GM19328 (cell line): ENCODE results near the gene ABCF2.

Experiments used
- ATAC-seq: cut with Tn5 transposase; IDR thresholded peaks from one replicate; pipeline ENCODE4 v1.9.1; 2021; ENCODE audit warnings: mild to moderate bottlenecking, moderate library complexity; ENCODE audit not compliant: unreplicated experiment

The ABCF2 gene

DNA sequence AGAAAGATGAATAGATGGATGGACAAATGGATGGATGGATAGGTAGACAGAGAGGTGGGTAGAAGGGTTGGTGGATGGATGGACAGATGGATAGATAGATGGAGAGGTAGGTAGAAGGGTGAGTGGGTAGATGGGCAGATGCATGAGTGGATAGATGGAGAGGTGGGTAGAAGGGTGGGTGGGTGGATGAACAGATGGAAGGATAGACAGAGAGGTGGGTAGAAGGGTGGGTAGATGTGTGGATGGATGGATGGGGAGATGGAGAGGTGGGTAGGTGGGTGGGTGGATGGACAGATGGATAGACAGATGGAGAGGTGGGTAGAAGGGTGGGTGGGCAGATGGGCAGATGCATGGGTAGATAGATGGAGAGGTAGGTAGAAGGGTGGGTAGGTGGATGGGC, 29.1 kb downstream of the ABCF2 start:
- ATAC-seq = no peak

GRCh38 chr7:151195616-151196450, 31.2 kb downstream of the ABCF2 start:
- no peak for ATAC-seq

DNA sequence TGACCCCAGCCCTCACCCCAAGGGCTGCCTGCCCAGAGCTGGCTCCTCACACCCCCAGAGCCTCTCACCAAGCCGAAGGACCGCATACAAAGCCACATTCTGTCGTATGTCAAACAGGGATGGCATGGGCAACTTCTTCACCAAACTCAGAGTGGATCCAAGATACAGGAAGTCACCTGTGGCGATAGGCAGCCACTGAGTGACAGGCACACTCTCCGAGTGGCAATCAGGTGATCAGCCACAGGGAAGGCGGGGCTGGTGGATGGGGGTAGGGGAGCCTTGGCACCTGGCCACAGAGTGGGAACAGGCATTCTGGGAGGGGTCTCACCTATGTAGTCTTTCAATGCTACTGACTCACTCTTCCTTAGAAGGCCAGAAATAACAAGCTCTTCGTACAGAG, 32.8 kb downstream of the ABCF2 start:
- ATAC-seq = no peak

GRCh38 chr7:151193203-151193978, 33.6 kb downstream of the ABCF2 start:
- ATAC-seq = no peak

GRCh38 chr7:151192002-151192539, 34.9 kb downstream of the ABCF2 start:
- ATAC-seq = no peak

DNA sequence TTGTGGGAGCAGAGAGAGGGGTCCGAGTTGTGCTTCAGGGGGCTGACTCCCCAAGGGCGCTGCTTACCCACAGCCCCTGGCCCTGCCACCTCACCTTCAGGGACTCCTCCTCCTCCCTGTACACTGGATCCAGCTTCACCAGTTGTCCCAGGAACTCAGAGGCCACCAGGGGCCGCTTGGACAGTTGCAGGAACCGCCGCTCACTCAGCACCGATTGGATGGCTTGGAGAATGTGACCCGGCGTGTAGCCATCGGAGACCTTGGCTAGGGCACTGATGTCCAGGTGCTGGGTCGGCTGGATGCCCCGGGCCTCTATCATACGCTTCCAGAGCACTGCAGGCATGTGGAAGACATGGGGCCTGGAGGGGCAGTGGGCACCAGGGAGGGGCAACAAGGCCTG, 35.5 kb downstream of the ABCF2 start:
- no peak for ATAC-seq

GRCh38 chr7:151189038-151189437, 38.0 kb downstream of the ABCF2 start:
- ATAC-seq = no peak

GRCh38 chr7:151188252-151188542, 38.8 kb downstream of the ABCF2 start:
- no peak for ATAC-seq

- no peak for ATAC-seq
Observed at GRCh38 chr7:151187409-151188251, 39.4 kb downstream of the ABCF2 start.

GRCh38 chr7:151186640-151187408, 40.2 kb downstream of the ABCF2 start, which contains the start of gene ASB10:
TSS of gene ASB10 (minus strand) at chr7:151187250. CDS start at chr7:151187130, 120 bp downstream.
- no peak for ATAC-seq

GRCh38 chr7:151185762-151186639, 41.0 kb downstream of the ABCF2 start:
- no peak for ATAC-seq

- no peak for ATAC-seq
Observed at GRCh38 chr7:151181011-151181431, 46.0 kb downstream of the ABCF2 start.

- ATAC-seq = no peak
Observed at GRCh38 chr7:151179946-151180345, 47.1 kb downstream of the ABCF2 start.

- ATAC-seq = no peak
Observed at GRCh38 chr7:151179287-151179860, 47.6 kb downstream of the ABCF2 start.

DNA sequence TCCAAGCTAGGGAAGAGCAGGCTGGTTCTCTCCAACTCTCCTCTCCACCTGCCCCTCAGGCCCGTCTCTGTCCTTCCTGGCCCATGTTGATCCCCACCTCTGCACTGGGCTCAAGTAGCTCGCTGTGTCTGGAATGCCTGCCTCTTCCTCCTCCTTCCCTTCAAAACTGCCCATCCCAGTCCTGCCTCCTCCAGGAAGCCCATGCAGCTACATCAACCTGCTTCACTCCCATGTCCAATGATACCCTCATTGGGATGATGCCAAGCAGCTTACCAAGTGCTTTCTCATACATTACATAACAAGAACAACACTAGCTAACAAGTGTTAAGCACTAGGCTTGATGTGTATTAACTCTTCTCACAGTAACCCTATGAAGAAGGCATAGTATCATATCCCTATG, 48.2 kb downstream of the ABCF2 start:
- ATAC-seq = no peak

DNA sequence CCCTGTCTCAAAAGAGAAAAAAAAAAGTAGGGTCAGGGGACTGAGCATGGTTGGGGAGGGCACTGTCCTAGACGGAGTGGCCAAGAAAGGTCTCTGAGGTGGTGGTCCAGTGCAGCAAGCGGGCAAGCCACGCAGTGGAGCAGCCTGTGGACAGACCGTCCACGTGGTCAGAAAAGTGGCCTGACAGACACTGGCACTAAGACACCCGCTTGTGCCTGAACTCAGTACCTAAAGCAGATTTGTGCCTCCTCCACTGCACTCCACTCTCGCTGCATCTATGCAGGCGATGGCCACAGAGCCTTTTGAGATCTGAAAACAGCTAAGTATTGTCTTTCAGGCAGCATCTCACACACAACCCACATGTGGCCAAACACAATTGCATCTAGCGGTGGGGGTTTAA, 48.8 kb downstream of the ABCF2 start:
- ATAC-seq = no peak

DNA sequence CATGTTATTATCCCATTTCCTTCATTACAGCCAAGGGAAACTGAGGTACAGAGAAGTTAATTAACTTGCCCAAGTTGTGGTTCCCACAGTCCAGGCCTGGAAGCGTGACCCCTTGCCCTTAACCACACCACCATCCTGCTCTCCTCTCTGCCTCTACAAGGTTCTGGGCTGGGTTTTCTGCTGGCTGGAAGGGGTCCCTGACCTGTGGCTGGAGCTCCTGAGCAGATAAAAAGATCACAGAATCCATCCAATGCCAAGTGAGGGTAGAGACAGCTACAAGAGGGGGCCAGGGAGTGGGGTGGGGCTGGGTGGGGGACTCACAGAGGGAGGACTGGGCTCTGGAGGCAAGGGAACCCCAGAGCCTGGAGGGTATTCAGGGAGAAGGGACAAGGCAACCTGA, 49.7 kb downstream of the ABCF2 start:
- no peak for ATAC-seq

- ATAC-seq = no peak
Observed at GRCh38 chr7:151176401-151176800, 50.6 kb downstream of the ABCF2 start.

GRCh38 chr7:151175793-151176311, 51.2 kb downstream of the ABCF2 start:
- no peak for ATAC-seq
